Left lung (tissue), 10 donors: ENCODE data around the gene NSUN2. TPM values are rescaled to one million over a fixed set of nuclear protein-coding genes. Genes with fewer than 3 reads are reported as not detected.

Experiments
- ATAC-seq: fragments of 200-7000 bp; cut with Tn5 transposase; one replicate; pipeline ENCODE4 v1.9.1; 2020; ENCODE audit warnings: moderate library complexity
- DNase-seq, 4 donors: peaks; one replicate each; pipeline ENCODE4 v3.0.0-alpha.2; 2013 to 2020
- H3K27ac ChIP-seq, 2 donors: fragments of 200-600 bp; sonication (generic) in 1 of 2; one replicate each; pipeline versions ENCODE4 v1.5.0 to v1.8.0; 2020 to 2021
- H3K27me3 ChIP-seq, 2 donors: fragments of 200-600 bp; sonication (generic) in 1 of 2; one replicate each; pipeline versions ENCODE4 v1.5.0 to v1.8.0; 2020 to 2021
- H3K36me3 ChIP-seq, 2 donors: fragments of 200-600 bp; sonication (generic) in 1 of 2; one replicate each; pipeline versions ENCODE4 v1.5.0 to v1.8.0; 2020 to 2021
- H3K4me1 ChIP-seq, 2 donors: fragments of 200-600 bp; one replicate each; pipeline ENCODE4 v1.8.0; 2021
- H3K4me3 ChIP-seq, 2 donors: fragments of 200-600 bp; sonication (generic) in 1 of 2; one replicate each; pipeline versions ENCODE4 v1.5.0 to v1.8.0; 2020 to 2021; ENCODE audit warnings: mild to moderate bottlenecking in 1 of 2
- H3K9me3 ChIP-seq, 2 donors: fragments of 200-600 bp; sonication (generic) in 1 of 2; one replicate each; pipeline versions ENCODE4 v1.5.0 to v1.8.0; 2020 to 2021
- intact Hi-C, 2 donors: fragments of 100-400 bp; cut with DNase I; formaldehyde crosslinking; loops; one replicate each; pipeline versions ENCODE4 v1.11.2 to v1.14.2; 2022
- polyA plus RNA-seq, 6 donors: library from polyadenylated mRNA; unstranded; fragments of 120-200 nt; gene quantifications; one replicate each; pipeline ENCODE4 v1.2.1, GENCODE V29; 2013; ENCODE audit not compliant: insufficient read length in 6 of 6
- total RNA-seq, 2 donors: library from RNA; stranded (reverse); fragmentation: NEBNext Ultra II Directional; extraction: Animal tissue kit (Norgen Biotek cat#: 25700); gene quantifications; one replicate each; pipeline ENCODE4 v1.2.1, GENCODE V29; 2021
- TF ChIP-seq, protein P1 (sequence below), 2 donors: fragments of 200-600 bp; sonication (generic) in 1 of 2; IDR thresholded peaks; one replicate each; pipeline versions ENCODE4 v1.5.0 to v1.8.0; 2021; ENCODE audit warnings: antibody characterized with exemption in 2 of 2
- donor health status: DM: no; HTN: yes; CAD: no.
- donor health status: DM: no; HTN: no; CAD: no.

NSUN2 gene
- total and polyA plus RNA-seq, 8 donors, result 37.5 to 93.9 (median 56.9) TPM

DNA sequence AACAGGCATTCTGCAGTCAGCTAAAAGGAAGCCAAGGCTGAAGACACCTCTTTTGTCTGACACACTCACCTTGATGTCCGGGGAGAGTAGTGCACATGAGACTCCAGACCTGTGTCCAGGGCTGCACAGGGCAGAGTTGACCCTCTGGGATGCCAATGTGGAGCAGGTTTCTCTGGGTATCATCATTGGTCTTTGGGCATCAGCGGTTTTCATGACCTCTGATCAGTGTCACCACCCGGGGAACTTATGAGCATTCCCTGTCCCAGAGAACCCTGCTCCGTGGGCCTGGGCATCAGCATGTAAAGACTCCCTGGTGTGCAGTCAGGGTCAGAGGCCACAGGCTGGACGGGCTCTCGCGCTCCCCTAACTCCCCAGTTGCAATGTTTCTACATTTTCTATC, 80.2 kb downstream of the NSUN2 start:
- TF ChIP-seq, protein P1, sequence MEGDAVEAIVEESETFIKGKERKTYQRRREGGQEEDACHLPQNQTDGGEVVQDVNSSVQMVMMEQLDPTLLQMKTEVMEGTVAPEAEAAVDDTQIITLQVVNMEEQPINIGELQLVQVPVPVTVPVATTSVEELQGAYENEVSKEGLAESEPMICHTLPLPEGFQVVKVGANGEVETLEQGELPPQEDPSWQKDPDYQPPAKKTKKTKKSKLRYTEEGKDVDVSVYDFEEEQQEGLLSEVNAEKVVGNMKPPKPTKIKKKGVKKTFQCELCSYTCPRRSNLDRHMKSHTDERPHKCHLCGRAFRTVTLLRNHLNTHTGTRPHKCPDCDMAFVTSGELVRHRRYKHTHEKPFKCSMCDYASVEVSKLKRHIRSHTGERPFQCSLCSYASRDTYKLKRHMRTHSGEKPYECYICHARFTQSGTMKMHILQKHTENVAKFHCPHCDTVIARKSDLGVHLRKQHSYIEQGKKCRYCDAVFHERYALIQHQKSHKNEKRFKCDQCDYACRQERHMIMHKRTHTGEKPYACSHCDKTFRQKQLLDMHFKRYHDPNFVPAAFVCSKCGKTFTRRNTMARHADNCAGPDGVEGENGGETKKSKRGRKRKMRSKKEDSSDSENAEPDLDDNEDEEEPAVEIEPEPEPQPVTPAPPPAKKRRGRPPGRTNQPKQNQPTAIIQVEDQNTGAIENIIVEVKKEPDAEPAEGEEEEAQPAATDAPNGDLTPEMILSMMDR (IDR thresholded peaks at IDR 0.05), result no peak
- no peak for ATAC-seq
- DNase-seq, result no peak
- Histone ChIP-seq H3K9me3 (no peaks in the 10 kb centered on the region), H3K27ac (no peak overlapping the region), H3K36me3 (no peaks in the 10 kb centered on the region), H3K4me3 (no peak overlapping the region), H3K27me3 (peaks cover 0 to 23% of the 10 kb centered on the region in 2 donors), H3K4me1 (no peaks in the 10 kb centered on the region)
- intact Hi-C loops, result no loop called here

DNA sequence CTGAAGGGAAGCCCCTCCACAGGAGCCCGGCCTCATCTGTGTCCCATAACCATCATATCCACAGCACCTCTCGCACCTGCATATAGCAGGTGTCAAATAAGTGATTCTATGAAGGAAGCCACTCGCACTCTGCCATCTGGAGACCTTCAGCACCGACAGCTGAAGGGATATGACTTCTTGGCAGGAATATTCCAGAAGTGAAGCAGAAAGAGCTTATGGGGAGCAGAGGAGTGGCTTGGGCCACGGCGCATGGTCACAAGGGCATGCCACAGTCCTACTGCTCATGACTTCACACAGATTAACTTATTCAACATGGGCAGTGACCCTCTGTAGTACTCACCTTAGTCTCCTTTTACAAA, 80.9 kb downstream of the NSUN2 start:
- intact Hi-C loops, result no loop called here
- ATAC-seq (no peak), DNase-seq (no peak)
- TF ChIP-seq, protein P1 (IDR thresholded peaks at IDR 0.05), result no peak
- Histone ChIP-seq H3K4me1 (no peaks in the 10 kb centered on the region), H3K4me3 (no peak overlapping the region), H3K27me3 (peaks cover 0 to 19% of the 10 kb centered on the region in 2 donors), H3K36me3 (no peaks in the 10 kb centered on the region), H3K9me3 (no peaks in the 10 kb centered on the region), H3K27ac (no peak overlapping the region)

- no peaks in the 10 kb centered on the region for H3K4me1 ChIP-seq
- H3K9me3 ChIP-seq, result no peaks in the 10 kb centered on the region
- DNase-seq, result no peak
- no peaks in the 10 kb centered on the region for H3K36me3 ChIP-seq
- peaks cover 0 to 18% of the 10 kb centered on the region in 2 donors for H3K27me3 ChIP-seq
- TF ChIP-seq, protein P1 (IDR thresholded peaks at IDR 0.05), result no peak
- no peak overlapping the region for H3K27ac ChIP-seq
- no peak overlapping the region for H3K4me3 ChIP-seq
- intact Hi-C loops, result no loop called here
- no peak for ATAC-seq
Measured at GRCh38 chr5:6551287-6551954, 81.4 kb downstream of the NSUN2 start.

GRCh38 chr5:6550628-6551027, 82.2 kb downstream of the NSUN2 start:
- H3K4me3 ChIP-seq, result no peak overlapping the region
- no peak for ATAC-seq
- DNase-seq, result no peak
- no peaks in the 10 kb centered on the region for H3K36me3 ChIP-seq
- TF ChIP-seq, protein P1 (IDR thresholded peaks at IDR 0.05), result no peak
- intact Hi-C loops, result no loop called here
- no peaks in the 10 kb centered on the region for H3K9me3 ChIP-seq
- peaks cover 0 to 24% of the 10 kb centered on the region in 2 donors for H3K27me3 ChIP-seq
- no peak overlapping the region for H3K27ac ChIP-seq
- H3K4me1 ChIP-seq, result no peaks in the 10 kb centered on the region

Other genes with a start within 250 kb of the NSUN2 start
- under 1 TPM; 0.05 to 0.06 TPM for gene UBE2QL1, start 184.2 kb downstream of the NSUN2 start, total RNA-seq
- under 1 TPM; 0.26 to 0.32 (median 0.28) TPM for gene UBE2QL1, start 184.2 kb downstream of the NSUN2 start, polyA plus RNA-seq
- gene SRD5A1, start 396 bp upstream of the NSUN2 start, total RNA-seq, result 10 to 100 TPM; 10.1 to 14.5 TPM
- gene SRD5A1, start 396 bp upstream of the NSUN2 start, polyA plus RNA-seq, result 10 to 100 TPM in 5 of 6 donors, 1 to 10 TPM in 1; 10.0 to 13.6 (median 12.5) TPM
- 10 to 100 TPM; 17.1 to 23.3 TPM for gene TENT4A, start 80.4 kb upstream of the NSUN2 start, total RNA-seq
- gene TENT4A, start 80.4 kb upstream of the NSUN2 start, polyA plus RNA-seq, result 10 to 100 TPM; 30.2 to 38.2 (median 34.1) TPM